ENCODE data around the gene ZDHHC21. TPM values are rescaled to one million over a fixed set of nuclear protein-coding genes. Genes with fewer than 3 reads are reported as not detected.
A peak's percentile ranks its signal among the peaks of the same experiment; 100 is the strongest.

Gene ZDHHC21
- total and polyA plus RNA-seq, 8 donors, result 2.8 to 7.2 (median 3.8) TPM

GRCh38 chr9:14645648-14646047 is 47.6 kb downstream of the ZDHHC21 start:
- H3K9me3 ChIP-seq, result no peaks in the 10 kb centered on the region
- no peak overlapping the region for H3K27ac ChIP-seq
- H3K27me3 ChIP-seq, result no peaks in the 10 kb centered on the region
- no peak for FAIRE-seq
- DNase-seq, result no peak
- no peak overlapping the region for H3K4me3 ChIP-seq
- TF ChIP-seq, protein P1, sequence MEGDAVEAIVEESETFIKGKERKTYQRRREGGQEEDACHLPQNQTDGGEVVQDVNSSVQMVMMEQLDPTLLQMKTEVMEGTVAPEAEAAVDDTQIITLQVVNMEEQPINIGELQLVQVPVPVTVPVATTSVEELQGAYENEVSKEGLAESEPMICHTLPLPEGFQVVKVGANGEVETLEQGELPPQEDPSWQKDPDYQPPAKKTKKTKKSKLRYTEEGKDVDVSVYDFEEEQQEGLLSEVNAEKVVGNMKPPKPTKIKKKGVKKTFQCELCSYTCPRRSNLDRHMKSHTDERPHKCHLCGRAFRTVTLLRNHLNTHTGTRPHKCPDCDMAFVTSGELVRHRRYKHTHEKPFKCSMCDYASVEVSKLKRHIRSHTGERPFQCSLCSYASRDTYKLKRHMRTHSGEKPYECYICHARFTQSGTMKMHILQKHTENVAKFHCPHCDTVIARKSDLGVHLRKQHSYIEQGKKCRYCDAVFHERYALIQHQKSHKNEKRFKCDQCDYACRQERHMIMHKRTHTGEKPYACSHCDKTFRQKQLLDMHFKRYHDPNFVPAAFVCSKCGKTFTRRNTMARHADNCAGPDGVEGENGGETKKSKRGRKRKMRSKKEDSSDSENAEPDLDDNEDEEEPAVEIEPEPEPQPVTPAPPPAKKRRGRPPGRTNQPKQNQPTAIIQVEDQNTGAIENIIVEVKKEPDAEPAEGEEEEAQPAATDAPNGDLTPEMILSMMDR (IDR thresholded peaks at IDR 0.05), result no peak
- no peak for ATAC-seq
- 77 to 94% methylated on average over 3 of the region's 3 CpGs for WGBS, 2 donors
- no peaks in the 10 kb centered on the region for H3K36me3 ChIP-seq
- no peaks in the 10 kb centered on the region for H3K4me1 ChIP-seq
- intact Hi-C loops (cut with DNase I), result no loop called here

- no peak for DNase-seq
- Histone ChIP-seq H3K27me3 (no peaks in the 10 kb centered on the region), H3K4me3 (no peak overlapping the region), H3K9me3 (no peaks in the 10 kb centered on the region), H3K36me3 (no peaks in the 10 kb centered on the region), H3K4me1 (no peaks in the 10 kb centered on the region), H3K27ac (no peak overlapping the region)
- FAIRE-seq, result no peak
- 58 to 66% methylated on average over 1 of the region's 1 CpG for WGBS, 2 donors
- ATAC-seq, result no peak
- intact Hi-C loops (cut with DNase I), result no loop called here
- TF ChIP-seq, protein P1 (IDR thresholded peaks at IDR 0.05), result no peak
Observed at GRCh38 chr9:14640967-14641366, 52.3 kb downstream of the ZDHHC21 start.

- WGBS, 2 donors, result 93 to 99% methylated on average over 2 of the region's 2 CpGs
- no peak overlapping the region for H3K4me3 ChIP-seq
- no peaks in the 10 kb centered on the region for H3K4me1 ChIP-seq
- H3K36me3 ChIP-seq, result no peaks in the 10 kb centered on the region
- no peaks in the 10 kb centered on the region for H3K27me3 ChIP-seq
- H3K9me3 ChIP-seq, result no peaks in the 10 kb centered on the region
- intact Hi-C loops (cut with DNase I), result no loop called here
- H3K27ac ChIP-seq, result no peak overlapping the region
- TF ChIP-seq, protein P1 (IDR thresholded peaks at IDR 0.05), result no peak
- DNase-seq (no peak), FAIRE-seq (no peak), ATAC-seq (no peak)
Observed at GRCh38 chr9:14640294-14640693, 52.9 kb downstream of the ZDHHC21 start.

GRCh38 chr9:14633906-14634565 is 59.2 kb downstream of the ZDHHC21 start:
- no peaks in the 10 kb centered on the region for H3K27me3 ChIP-seq
- H3K9me3 ChIP-seq, result no peaks in the 10 kb centered on the region
- TF ChIP-seq, protein P1 (IDR thresholded peaks at IDR 0.05), result no peak
- no peaks in the 10 kb centered on the region for H3K4me1 ChIP-seq
- FAIRE-seq (no peak), ATAC-seq (no peak), DNase-seq (peak in 2 of 6 donors; percentile 6 to 41)
- no peaks in the 10 kb centered on the region for H3K36me3 ChIP-seq
- no peak overlapping the region for H3K27ac ChIP-seq
- intact Hi-C loops (cut with DNase I), result no loop called here
- H3K4me3 ChIP-seq, result no peak overlapping the region
- 96 to 100% methylated on average over 7 of the region's 7 CpGs for WGBS, 2 donors

DNA sequence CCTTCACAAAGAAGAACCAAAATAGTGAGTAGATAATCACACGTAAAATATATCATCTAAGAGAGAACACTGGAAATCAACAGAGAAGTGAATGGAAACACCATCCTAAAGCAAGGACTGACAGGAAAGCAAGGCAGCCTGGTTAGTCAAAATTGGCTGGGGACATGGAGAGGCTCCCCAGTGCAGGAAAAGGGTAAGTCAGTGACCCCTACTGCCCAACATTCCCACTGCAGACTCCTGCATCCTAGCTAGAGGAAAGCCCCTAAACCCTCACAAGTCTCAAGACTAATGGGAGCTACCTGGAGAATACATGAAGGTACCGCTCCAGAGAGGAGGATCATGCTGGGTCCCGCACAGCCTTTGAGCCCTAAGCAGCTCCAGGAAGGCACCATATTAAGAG is 60.1 kb downstream of the ZDHHC21 start:
- Histone ChIP-seq H3K27ac (no peak overlapping the region), H3K27me3 (no peaks in the 10 kb centered on the region), H3K4me1 (no peaks in the 10 kb centered on the region), H3K4me3 (no peak overlapping the region), H3K36me3 (no peaks in the 10 kb centered on the region), H3K9me3 (no peaks in the 10 kb centered on the region)
- intact Hi-C loops (cut with DNase I), result no loop called here
- DNase-seq (no peak), FAIRE-seq (no peak), ATAC-seq (no peak)
- WGBS, 2 donors, result 98 to 99% methylated on average over 3 of the region's 3 CpGs
- TF ChIP-seq, protein P1 (IDR thresholded peaks at IDR 0.05), result no peak
